ENCODE measurements around the gene XRCC4. TPM values are rescaled to one million over a fixed set of nuclear protein-coding genes. Genes with fewer than 3 reads are reported as not detected.

XRCC4 gene
- total RNA-seq, 1 experiment from 2014 or later: 10.8 TPM

- Mint-ChIP-seq H3K4me3 (no peak overlapping the region), H3K27ac (no peak overlapping the region), H3K27me3 (ENCODE audit: low read depth) (no peaks in the 10 kb centered on the region), H3K9me3 (peaks cover 0 to 1% of the 10 kb centered on the region in 2 experiments; a peak in 2 of 5 replicates), H3K36me3 (ENCODE audit: insufficient read depth in 1 of 3, low read depth in 3 of 3) (peaks cover 1 to 6% (median 1%) of the 10 kb centered on the region in 3 experiments; a peak in 5 of 7 replicates), H3K4me1 (peaks cover 8% of the 10 kb centered on the region in 2 experiments)
- no peak overlapping the region for H2BK120ac ChIP-seq (ENCODE audit: low read depth, low read length, poor library complexity, severe bottlenecking)
- H4K20me1 ChIP-seq (ENCODE audit: control insufficient read depth, insufficient read depth, insufficient read length): no peaks in the 10 kb centered on the region
- H3K56ac ChIP-seq (ENCODE audit: insufficient read length, low read depth, low read length): no peak overlapping the region
- H4K5ac ChIP-seq (ENCODE audit: insufficient read length, low read depth, low read length): no peak overlapping the region
- no peak overlapping the region for H4K91ac ChIP-seq (ENCODE audit: insufficient read length, low read depth, low read length)
- no peak overlapping the region for H4K8ac ChIP-seq (replicated peaks; ENCODE audit: insufficient read length, low read depth, low read length)
- H3K4me1 ChIP-seq (ENCODE audit: insufficient read depth, low read length): no peaks in the 10 kb centered on the region; the same call in 1 of the 2 replicates
- DNase-seq: no peak
- WGBS (ENCODE audit: extremely low coverage, insufficient read length, low lambda C conversion rate): no CpG with 5 or more reads among the region's 2 CpGs
- no peaks in the 10 kb centered on the region for H3K79me1 ChIP-seq (ENCODE audit: insufficient read depth, low read depth, low read length, poor library complexity, severe bottlenecking)
- no peaks in the 10 kb centered on the region for H3K9me3 ChIP-seq (ENCODE audit: control insufficient read depth, low read depth, low read length)
- H3K4me2 ChIP-seq (ENCODE audit: insufficient read depth, insufficient read length, low read length): no peak overlapping the region
- no peak overlapping the region for H3K9ac ChIP-seq (ENCODE audit: extremely low read depth, insufficient read length, low read length)
- no peak for TF ChIP-seq CTCF (conservative IDR thresholded peaks at IDR 0.05)
- no peak overlapping the region for H2AFZ ChIP-seq (ENCODE audit: low read length)
- H2AK5ac ChIP-seq (ENCODE audit: insufficient read length, low read length): no peak overlapping the region
- no peak overlapping the region for H3K14ac ChIP-seq (ENCODE audit: insufficient read depth, low read length)
- no peaks in the 10 kb centered on the region for H3K79me2 ChIP-seq (ENCODE audit: insufficient read depth, low read length)
- no peak overlapping the region for H3T11ph ChIP-seq (ENCODE audit: low read length)
- no peaks in the 10 kb centered on the region for H3K27me3 ChIP-seq (ENCODE audit: insufficient read depth, low read length)
- H3K18ac ChIP-seq (ENCODE audit: insufficient read length, low read depth, low read length): no peak overlapping the region
- H2BK15ac ChIP-seq (ENCODE audit: low read depth, low read length): no peak overlapping the region
- no peak overlapping the region for H3K23ac ChIP-seq (ENCODE audit: insufficient read length, low read depth, low read length)
- no peak overlapping the region for H2BK12ac ChIP-seq (ENCODE audit: insufficient read length, low read depth, low read length)
- no peak overlapping the region for H2BK5ac ChIP-seq (ENCODE audit: insufficient read length, low read length)
- H3K4ac ChIP-seq (ENCODE audit: low read depth, low read length): no peak overlapping the region
- H3K27ac ChIP-seq (ENCODE audit: insufficient read length, low read depth, low read length): no peak overlapping the region
- H3K23me2 ChIP-seq (ENCODE audit: insufficient read length, low read depth, low read length, poor library complexity, severe bottlenecking): no peaks in the 10 kb centered on the region
- H2BK20ac ChIP-seq (ENCODE audit: low read depth, low read length, poor library complexity, severe bottlenecking): no peak overlapping the region
These were observed 216.9 kb downstream of the XRCC4 start for GRCh38 chr5:83294246-83294645.
